Endothelial cell of umbilical vein (primary cell): ENCODE measurements around the gene PANK2. TPM values are rescaled to one million over a fixed set of nuclear protein-coding genes. Genes with fewer than 3 reads are reported as not detected.

Experiments
- BruUV-seq: library from RNA; stranded (reverse); fragments of 400-500 nt; replicated peaks from 2 replicates; lab custom pipeline; 2021; lab: Mats Ljungman, UMichigan
- CTCF ChIA-PET: fragments of 300-600, 350-600 bp; sonication (Branson Sonifier 250); formaldehyde crosslinking; loops from one replicate; lab custom pipeline; 2021; ENCODE audit warnings: antibody characterized with exemption, inconsistent platforms; lab: Charles Lee
- POLR2A ChIA-PET: fragments of 300-600, 350-600 bp; sonication (Branson Sonifier 250); formaldehyde crosslinking; loops from one replicate; lab custom pipeline; 2021; ENCODE audit warnings: antibody characterized with exemption, inconsistent platforms; lab: Charles Lee
- DNase-seq: peaks from one replicate; pipeline ENCODE4 v3.0.0-alpha.2; 2011; ENCODE audit warnings: low read depth, low spot score
- FAIRE-seq: peaks from 2 replicates; lab custom pipeline; 2011; peaks lifted over from hg19 to GRCh38; lab: Jason Lieb, UNC
- H2AFZ ChIP-seq: 2 replicates; pipeline ENCODE4 v1.6.0; 2012; ENCODE audit warnings: low read depth, low read length, control low read depth, inconsistent platforms
- H3K27ac ChIP-seq: 2 replicates; pipeline ENCODE4 v1.5.1; 2011; ENCODE audit warnings: low read depth, mild to moderate bottlenecking, control low read depth, low read length, moderate library complexity; ENCODE audit not compliant: insufficient read depth
- H3K27me3 ChIP-seq, 2 experiments: 2 replicates each; pipeline versions ENCODE4 v1.6.0 to v1.6.1; 2011; ENCODE audit warnings: low read length in 2 of 2, mixed read lengths in 1 of 2; ENCODE audit not compliant: control insufficient read depth in 2 of 2, insufficient read depth in 2 of 2
- H3K36me3 ChIP-seq, 2 experiments: 2 replicates in 1 of 2; 3 replicates in 1 of 2; pipeline ENCODE4 v1.5.1; 2011; ENCODE audit warnings: low read length in 2 of 2, mild to moderate bottlenecking in 1 of 2, moderate library complexity in 1 of 2; ENCODE audit not compliant: control insufficient read depth in 2 of 2, insufficient read depth in 2 of 2; ENCODE audit errors: extremely low read depth in 1 of 2
- H3K4me1 ChIP-seq: 3 replicates; pipeline ENCODE4 v1.5.1; 2011; ENCODE audit warnings: mild to moderate bottlenecking, low read length; ENCODE audit not compliant: control insufficient read depth, insufficient read depth; ENCODE audit errors: extremely low read depth
- H3K4me2 ChIP-seq: 2 replicates; pipeline ENCODE4 v1.6.1; 2011; ENCODE audit warnings: low read length, control low read depth, mixed read lengths; ENCODE audit not compliant: insufficient read depth
- H3K4me3 ChIP-seq, 3 experiments: fragments of 200-600 bp in 1 of 3; sonication (generic), shearing (Covaris generic) in 1 of 3; replicated peaks in 1 of 3; 2 replicates each; pipeline ENCODE4 v1.5.1; 2011 to 2016; ENCODE audit warnings: control low read depth in 3 of 3, low read length in 3 of 3, mild to moderate bottlenecking in 2 of 3, inconsistent platforms in 1 of 3, low read depth in 1 of 3, moderate library complexity in 1 of 3; ENCODE audit not compliant: insufficient read depth in 1 of 3
- H3K79me2 ChIP-seq: 2 replicates; pipeline ENCODE4 v1.6.0; 2012; ENCODE audit warnings: low read length, inconsistent platforms; ENCODE audit not compliant: control insufficient read depth, insufficient read depth
- H3K9ac ChIP-seq: replicated peaks from 2 replicates; pipeline ENCODE3; 2011; ENCODE audit warnings: low read length, control low read depth; ENCODE audit not compliant: insufficient read depth; ENCODE audit errors: extremely low read depth
- H3K9me1 ChIP-seq: replicated peaks from 3 replicates; pipeline ENCODE4 v1.6.0; 2011; ENCODE audit warnings: mild to moderate bottlenecking, low read length; ENCODE audit not compliant: control insufficient read depth, insufficient read depth; ENCODE audit errors: extremely low read depth
- H3K9me3 ChIP-seq: replicated peaks from 2 replicates; pipeline ENCODE4 v1.5.1; 2012; ENCODE audit warnings: low read length, inconsistent platforms; ENCODE audit not compliant: control insufficient read depth, insufficient read depth
- H4K20me1 ChIP-seq: replicated peaks from 2 replicates; pipeline ENCODE3; 2011; ENCODE audit warnings: mild to moderate bottlenecking, low read length; ENCODE audit not compliant: control insufficient read depth, insufficient read depth; ENCODE audit errors: extremely low read depth
- CTCF ChIP-seq, 2 donors: IDR thresholded peaks; 1 replicate in 1 of 2; 2 replicates in 1 of 2; pipeline ENCODE4 v1.5.1; 2011; ENCODE audit warnings: low read length in 2 of 2, mild to moderate bottlenecking in 2 of 2, moderate library complexity in 2 of 2, control low read depth in 1 of 2, inconsistent platforms in 1 of 2, low read depth in 1 of 2; ENCODE audit not compliant: insufficient read depth in 1 of 2; ENCODE audit errors: extremely low read depth in 1 of 2
- EZH2 ChIP-seq: IDR thresholded peaks from 2 replicates; pipeline ENCODE4 v1.6.1; 2012; ENCODE audit warnings: borderline replicate concordance, low read depth, mild to moderate bottlenecking, moderate library complexity, low read length, inconsistent platforms; ENCODE audit not compliant: severe bottlenecking
- FOS ChIP-seq: IDR thresholded peaks from 2 replicates; pipeline ENCODE4 v1.6.1; 2011; ENCODE audit warnings: mild to moderate bottlenecking, low read length, moderate library complexity, borderline replicate concordance; ENCODE audit not compliant: insufficient read depth
- GATA2 ChIP-seq: IDR thresholded peaks from 2 replicates; pipeline ENCODE4 v1.7.0; 2011; ENCODE audit warnings: low read depth, mild to moderate bottlenecking, moderate library complexity, mixed read lengths, low read length; ENCODE audit not compliant: insufficient read length, insufficient read depth
- JUN ChIP-seq: IDR thresholded peaks from 2 replicates; pipeline ENCODE4 v1.6.1; 2011; ENCODE audit warnings: borderline replicate concordance, low read depth; ENCODE audit not compliant: insufficient read length, insufficient read depth
- MYC ChIP-seq: IDR thresholded peaks from one replicate; pipeline ENCODE4 v1.6.1; 2011; ENCODE audit warnings: mild to moderate bottlenecking, low read depth, low read length
- POLR2A ChIP-seq: IDR thresholded peaks from 2 replicates; pipeline ENCODE4 v1.6.1; 2012; ENCODE audit warnings: low read depth, mild to moderate bottlenecking, control low read depth, low read length
- POLR2AphosphoS5 ChIP-seq: IDR thresholded peaks from 2 replicates; pipeline ENCODE4 v1.6.1; 2012; ENCODE audit warnings: low read depth, mild to moderate bottlenecking, control low read depth, low read length, moderate library complexity; ENCODE audit not compliant: insufficient read depth
- dilution Hi-C: fragments of 300-500 bp; cut with MboI; formaldehyde crosslinking; loops from one replicate; pipeline ENCODE4 v1.15.0; 2019; ENCODE audit warnings: low sequenced_read_pairs; ENCODE audit not compliant: extremely low pct_ligation_motif_present
- intact Hi-C: fragments of 100-400 bp; cut with micrococcal nuclease; formaldehyde crosslinking; loops from one replicate; pipeline ENCODE4 v1.10.0; 2022
- polyA plus RNA-seq, 4 experiments: library from polyadenylated mRNA; depleted of rRNA in 3 of 4; stranded (reverse) in 3 of 4; unstranded in 1 of 4; fragments of >200 nt; gene quantifications; 2 replicates each; pipeline versions ENCODE4 v1.2.1 to v1.2.3, GENCODE V29; 2011 to 2012; ENCODE audit warnings: missing spikeins in 1 of 4
- total RNA-seq: library from RNA; stranded (reverse); gene quantifications from 2 replicates; pipeline ENCODE4 v1.2.3, GENCODE V29; 2021

Gene PANK2
- total and polyA plus RNA-seq, 2 donors (not counting 3 experiments of a cell fraction or from before 2014, with no cell fraction given): 18.9 to 54.3 TPM

- peak overlapping the region; percentile 47 for H3K4me2 ChIP-seq
- no peak for TF ChIP-seq GATA2
- TF ChIP-seq FOS: peak; percentile 13
- H3K4me3 ChIP-seq: peak overlapping the region; percentile 78 to 92 (median 89)
- H3K4me1 ChIP-seq: peaks cover 13% of the 10 kb centered on the region
- H3K9me1 ChIP-seq: no peaks in the 10 kb centered on the region
- H3K27me3 ChIP-seq: no peaks in the 10 kb centered on the region
- peak overlapping the region; percentile 87 for H3K9ac ChIP-seq
- DNase-seq: no peak
- no TSS peak for BruUV-seq
- dilution Hi-C loops (no loop called here), intact Hi-C loops (loop anchor here (1.0 kb wide), 2 partner anchors 9 to 26 kb away; partner anchors contain the start of gene AP5S1)
- H3K27ac ChIP-seq: peak overlapping the region; percentile 11
- H2AFZ ChIP-seq: peak overlapping the region; percentile 53
- ChIA-PET CTCF (interaction anchor here (2.4 kb wide), 1 partner anchor 9 kb away, joined by 11 read pairs; no protein-coding TSS in a partner anchor), POLR2A (no interaction called here)
- H3K79me2 ChIP-seq: peaks cover 21% of the 10 kb centered on the region
- H3K36me3 ChIP-seq: no peaks in the 10 kb centered on the region
- H3K9me3 ChIP-seq: no peaks in the 10 kb centered on the region
- no peak for FAIRE-seq
- H4K20me1 ChIP-seq: no peaks in the 10 kb centered on the region
These were observed 42.8 kb upstream of the PANK2 start for GRCh38 chr20:3846378-3846739.

GRCh38 chr20:3846740-3847428 lies 42.3 kb upstream of the PANK2 start, which contains the start of gene MAVS:
Gene MAVS (plus strand): TSS chr20:3846834. CDS start chr20:3854625, 7,791 bp downstream.
- Histone ChIP-seq H3K79me2 (peaks cover 21% of the 10 kb centered on the region), H3K4me2 (peak within 1 kb of the TSS; percentile 82), H2AFZ (peak within 1 kb of the TSS; percentile 85), H3K4me3 (peak within 1 kb of the TSS; percentile 78 to 92 (median 89)), H3K27ac (peak within 1 kb of the TSS; percentile 45), H4K20me1 (no peaks in the 10 kb centered on the region), H3K9me1 (no peaks in the 10 kb centered on the region), H3K4me1 (peaks cover 13% of the 10 kb centered on the region), H3K27me3 (no peaks in the 10 kb centered on the region), H3K36me3 (no peaks in the 10 kb centered on the region), H3K9ac (peak within 1 kb of the TSS; percentile 87), H3K9me3 (no peaks in the 10 kb centered on the region)
- ChIA-PET CTCF (interaction anchor here (0.6 kb wide), 1 partner anchor 8 kb away, joined by 3 read pairs; no protein-coding TSS in a partner anchor), POLR2A (interaction anchor here (0.6 kb wide), 1 partner anchor 14 kb away, joined by 10 read pairs; no protein-coding TSS in a partner anchor)
- dilution Hi-C loops (no loop called here), intact Hi-C loops (loop anchor here (1.0 kb wide), 2 partner anchors 8 to 27 kb away; partner anchors contain the start of gene AP5S1)
- peak; percentile 92 for FAIRE-seq
- peak; percentile 84 for DNase-seq
- no peak for TF ChIP-seq CTCF (IDR thresholded peaks at IDR 0.05; ENCODE audit: extremely low read depth in 1 of 2, insufficient read depth in 1 of 2, low read depth in 1 of 2, low read length in 2 of 2)
- TF ChIP-seq JUN: no peak
- no peak for TF ChIP-seq MYC
- peak; percentile 80 for TF ChIP-seq POLR2AphosphoS5
- TF ChIP-seq EZH2: no peak
- TF ChIP-seq POLR2A: peak; percentile 56
- no peak for TF ChIP-seq GATA2
- no TSS peak for BruUV-seq
